Esophagus muscularis mucosa (tissue), 4 donors: ENCODE results near the gene FOXC2. TPM values are rescaled to one million over a fixed set of nuclear protein-coding genes. Genes with fewer than 3 reads are reported as not detected.

Experiments used
- DNase-seq: peaks from one replicate; pipeline ENCODE4 v3.0.0-alpha.2; 2017; ENCODE audit errors: extremely low spot score
- H3K27ac ChIP-seq, 4 donors: fragments of 200-600 bp; sonication (generic); replicated peaks in 1 of 4; 1 replicate in 3 of 4; 2 replicates in 1 of 4; pipeline ENCODE4 v1.5.1; 2016 to 2019; ENCODE audit warnings: mild to moderate bottlenecking in 1 of 4
- H3K27me3 ChIP-seq, 4 donors: fragments of 200-600 bp; sonication (generic); one replicate each; pipeline versions ENCODE4 v1.5.1 to v1.6.0; 2016 to 2019
- H3K36me3 ChIP-seq, 4 donors: fragments of 200-600 bp; sonication (generic); one replicate each; pipeline ENCODE4 v1.5.1; 2016 to 2019
- H3K4me1 ChIP-seq, 4 donors: fragments of 200-600 bp; sonication (generic); one replicate each; pipeline ENCODE4 v1.5.1; 2016 to 2019
- H3K4me3 ChIP-seq, 4 donors: fragments of 200-600 bp; sonication (generic); 1 replicate in 2 of 4; 2 replicates in 2 of 4; pipeline ENCODE4 v1.5.1; 2016 to 2019; ENCODE audit warnings: mild to moderate bottlenecking in 4 of 4, moderate library complexity in 1 of 4
- H3K9me3 ChIP-seq, 4 donors: fragments of 200-600 bp; sonication (generic); 1 replicate in 3 of 4; 2 replicates in 1 of 4; pipeline ENCODE4 v1.5.1; 2016 to 2019
- EP300 ChIP-seq: sonication (generic); formaldehyde crosslinking; IDR thresholded peaks from one replicate; pipeline ENCODE4 v1.6.1; 2017; ENCODE audit warnings: antibody characterized with exemption
- POLR2A ChIP-seq: fragments of 450-650 bp; IDR thresholded peaks from one replicate; pipeline ENCODE4 v1.6.1; 2017; ENCODE audit warnings: antibody characterized with exemption, moderate library complexity, mild to moderate bottlenecking, low read depth
- POLR2AphosphoS5 ChIP-seq, 2 donors: sonication (generic); formaldehyde crosslinking; IDR thresholded peaks; one replicate each; pipeline ENCODE4 v1.6.1; 2017; ENCODE audit warnings: antibody characterized with exemption in 2 of 2
- WGBS: methylation state at CpG from one replicate; pipeline ENCODE4 v1.1.5; 2018; 5-methylcytosine and 5-hydroxymethylcytosine counted together
- intact Hi-C: fragments of 100-400 bp; cut with DNase I; formaldehyde crosslinking; loops from one replicate; pipeline ENCODE4 v1.15.1; 2023
- total RNA-seq, 4 donors: library from RNA; depleted of rRNA; stranded (reverse); fragments of >200 nt; gene quantifications; one replicate each; pipeline versions ENCODE4 v1.1.0 to v1.2.1, GENCODE V29; 2016
- TF ChIP-seq, protein P1 (sequence below), 3 experiments: fragments of 200-600 bp in 2 of 3; fragments of 450-650 bp in 1 of 3; sonication (generic) in 2 of 3; IDR thresholded peaks; one replicate each; pipeline ENCODE4 v1.5.1; 2017 to 2019; ENCODE audit warnings: antibody characterized with exemption in 3 of 3, mild to moderate bottlenecking in 2 of 3, moderate library complexity in 1 of 3

Gene FOXC2
- total RNA-seq, 4 donors from 2014 or later = 0.71 to 1.7 (median 1.1) TPM

GRCh38 chr16:86573215-86573614, 6.6 kb downstream of the FOXC2 start:
- 66% methylated on average over 8 of the region's 8 CpGs for WGBS
- no peak overlapping the region for H3K4me3 ChIP-seq
- H3K9me3 ChIP-seq = no peaks in the 10 kb centered on the region
- no peak for TF ChIP-seq POLR2A
- TF ChIP-seq, protein P1, sequence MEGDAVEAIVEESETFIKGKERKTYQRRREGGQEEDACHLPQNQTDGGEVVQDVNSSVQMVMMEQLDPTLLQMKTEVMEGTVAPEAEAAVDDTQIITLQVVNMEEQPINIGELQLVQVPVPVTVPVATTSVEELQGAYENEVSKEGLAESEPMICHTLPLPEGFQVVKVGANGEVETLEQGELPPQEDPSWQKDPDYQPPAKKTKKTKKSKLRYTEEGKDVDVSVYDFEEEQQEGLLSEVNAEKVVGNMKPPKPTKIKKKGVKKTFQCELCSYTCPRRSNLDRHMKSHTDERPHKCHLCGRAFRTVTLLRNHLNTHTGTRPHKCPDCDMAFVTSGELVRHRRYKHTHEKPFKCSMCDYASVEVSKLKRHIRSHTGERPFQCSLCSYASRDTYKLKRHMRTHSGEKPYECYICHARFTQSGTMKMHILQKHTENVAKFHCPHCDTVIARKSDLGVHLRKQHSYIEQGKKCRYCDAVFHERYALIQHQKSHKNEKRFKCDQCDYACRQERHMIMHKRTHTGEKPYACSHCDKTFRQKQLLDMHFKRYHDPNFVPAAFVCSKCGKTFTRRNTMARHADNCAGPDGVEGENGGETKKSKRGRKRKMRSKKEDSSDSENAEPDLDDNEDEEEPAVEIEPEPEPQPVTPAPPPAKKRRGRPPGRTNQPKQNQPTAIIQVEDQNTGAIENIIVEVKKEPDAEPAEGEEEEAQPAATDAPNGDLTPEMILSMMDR (IDR thresholded peaks at IDR 0.05) = no peak
- TF ChIP-seq EP300 = no peak
- no peak for TF ChIP-seq POLR2AphosphoS5 (IDR thresholded peaks at IDR 0.05)
- H3K27me3 ChIP-seq = peaks cover 0 to 100% (median 52%) of the 10 kb centered on the region in 4 donors
- intact Hi-C loops = no loop called here
- no peaks in the 10 kb centered on the region for H3K36me3 ChIP-seq
- no peak overlapping the region for H3K27ac ChIP-seq
- H3K4me1 ChIP-seq = peaks cover 9 to 21% (median 17%) of the 10 kb centered on the region in 4 donors
- DNase-seq = no peak

- Histone ChIP-seq H3K36me3 (no peaks in the 10 kb centered on the region), H3K4me1 (peaks cover 9 to 27% (median 20%) of the 10 kb centered on the region in 4 donors), H3K27ac (no peak overlapping the region), H3K4me3 (no peak overlapping the region), H3K27me3 (peaks cover 0 to 100% (median 55%) of the 10 kb centered on the region in 4 donors), H3K9me3 (no peaks in the 10 kb centered on the region)
- TF ChIP-seq POLR2AphosphoS5 (IDR thresholded peaks at IDR 0.05) = no peak
- TF ChIP-seq, protein P1 (IDR thresholded peaks at IDR 0.05) = no peak
- no peak for DNase-seq
- intact Hi-C loops = no loop called here
- WGBS = 72% methylated on average over 13 of the region's 13 CpGs
Observed at GRCh38 chr16:86573646-86574508, 7.2 kb downstream of the FOXC2 start.

DNA sequence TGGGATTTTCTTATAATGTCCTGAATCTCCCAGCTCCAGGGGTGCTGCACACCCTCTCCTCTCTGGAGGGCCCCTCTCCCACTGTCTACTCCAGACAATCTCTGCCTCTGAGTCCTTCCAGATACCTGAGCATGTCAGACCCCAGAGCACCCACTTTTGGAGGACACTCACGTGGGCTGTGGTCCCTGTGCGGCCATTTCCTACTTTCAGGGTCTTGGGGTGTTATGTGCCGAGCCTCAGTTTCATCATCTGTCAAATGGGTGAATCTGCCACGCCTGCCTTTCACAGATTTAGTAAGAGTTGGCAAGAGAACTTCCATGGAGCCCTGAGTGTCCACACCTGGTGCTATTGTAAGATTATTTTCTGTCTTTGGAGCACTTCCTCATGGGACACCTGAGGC, 8.0 kb downstream of the FOXC2 start:
- no peak for DNase-seq
- Histone ChIP-seq H3K36me3 (no peaks in the 10 kb centered on the region), H3K4me1 (peaks cover 9 to 35% (median 27%) of the 10 kb centered on the region in 4 donors), H3K27ac (peak overlapping the region in 1 of 4 donors; percentile 4), H3K27me3 (peaks cover 0 to 100% (median 56%) of the 10 kb centered on the region in 4 donors), H3K4me3 (no peak overlapping the region), H3K9me3 (no peaks in the 10 kb centered on the region)
- 74% methylated on average over 4 of the region's 4 CpGs for WGBS
- intact Hi-C loops = no loop called here
- TF ChIP-seq POLR2AphosphoS5 (IDR thresholded peaks at IDR 0.05) = no peak
- no peak for TF ChIP-seq EP300
- TF ChIP-seq, protein P1 (IDR thresholded peaks at IDR 0.05) = no peak
- TF ChIP-seq POLR2A = no peak

- DNase-seq = no peak
- Histone ChIP-seq H3K27ac (peak overlapping the region in 3 of 4 donors; percentile 3 to 30 (median 7)), H3K4me3 (peak overlapping the region in 3 of 4 donors; percentile 37 to 48 (median 40)), H3K9me3 (no peaks in the 10 kb centered on the region), H3K27me3 (peaks cover 0 to 100% (median 56%) of the 10 kb centered on the region in 4 donors), H3K4me1 (peaks cover 9 to 35% (median 28%) of the 10 kb centered on the region in 4 donors), H3K36me3 (no peaks in the 10 kb centered on the region)
- intact Hi-C loops = no loop called here
- TF ChIP-seq POLR2A = no peak
- TF ChIP-seq POLR2AphosphoS5 (IDR thresholded peaks at IDR 0.05) = no peak
- no peak for TF ChIP-seq EP300
- TF ChIP-seq, protein P1 (IDR thresholded peaks at IDR 0.05) = no peak
- 74% methylated on average over 17 of the region's 17 CpGs for WGBS
Observed at GRCh38 chr16:86575095-86575685, 8.6 kb downstream of the FOXC2 start.
